Measurements from ENCODE around the gene RNF220. TPM values are rescaled to one million over a fixed set of nuclear protein-coding genes. Genes with fewer than 3 reads are reported as not detected.
A peak's percentile ranks its signal among the peaks of the same experiment; 100 is the strongest.
"Not testable (repeated sequence)": the region's sequence is repeated elsewhere in the genome, so short reads cannot be mapped to it uniquely, and the experiment has no call there.

The RNF220 gene
- total RNA-seq, 1 experiment from 2014 or later: 72.9 TPM

- peak; percentile 56 for DNase-seq (ENCODE audit: low read depth)
These were observed 84.4 kb downstream of the RNF220 start for GRCh38 chr1:44489481-44489880.

DNA sequence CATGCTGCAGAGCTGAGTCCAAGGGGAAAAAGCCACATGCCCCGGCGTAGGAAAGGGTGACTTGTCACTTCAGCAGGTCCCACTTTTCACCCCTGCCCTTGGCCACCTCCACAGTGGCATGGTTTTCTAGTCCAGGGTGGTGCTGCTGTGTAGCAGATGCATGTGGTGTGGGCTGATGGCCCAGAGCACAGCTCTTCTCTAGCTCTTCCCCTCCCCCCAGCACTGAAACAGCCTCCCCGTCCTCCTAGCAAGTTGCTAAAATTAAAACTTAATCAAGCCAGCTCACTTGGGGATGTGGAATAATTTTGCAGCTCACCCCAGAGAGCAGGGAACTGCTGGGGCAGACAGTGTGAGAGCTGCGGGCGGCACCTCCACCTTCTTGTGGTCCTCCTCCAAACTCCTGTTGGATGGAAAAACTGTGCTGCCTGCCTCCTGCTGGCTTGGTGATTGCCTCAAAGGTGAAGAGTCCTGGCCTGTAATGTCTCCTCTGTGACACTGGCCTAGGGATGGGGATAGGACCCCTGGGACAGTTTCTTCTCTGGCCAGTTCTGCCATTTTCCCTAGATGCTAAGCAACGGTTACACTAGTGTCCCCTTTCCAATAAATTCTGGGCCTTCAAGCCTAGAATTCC is 91.6 kb downstream of the RNF220 start:
- DNase-seq (ENCODE audit: low read depth): no peak

DNA sequence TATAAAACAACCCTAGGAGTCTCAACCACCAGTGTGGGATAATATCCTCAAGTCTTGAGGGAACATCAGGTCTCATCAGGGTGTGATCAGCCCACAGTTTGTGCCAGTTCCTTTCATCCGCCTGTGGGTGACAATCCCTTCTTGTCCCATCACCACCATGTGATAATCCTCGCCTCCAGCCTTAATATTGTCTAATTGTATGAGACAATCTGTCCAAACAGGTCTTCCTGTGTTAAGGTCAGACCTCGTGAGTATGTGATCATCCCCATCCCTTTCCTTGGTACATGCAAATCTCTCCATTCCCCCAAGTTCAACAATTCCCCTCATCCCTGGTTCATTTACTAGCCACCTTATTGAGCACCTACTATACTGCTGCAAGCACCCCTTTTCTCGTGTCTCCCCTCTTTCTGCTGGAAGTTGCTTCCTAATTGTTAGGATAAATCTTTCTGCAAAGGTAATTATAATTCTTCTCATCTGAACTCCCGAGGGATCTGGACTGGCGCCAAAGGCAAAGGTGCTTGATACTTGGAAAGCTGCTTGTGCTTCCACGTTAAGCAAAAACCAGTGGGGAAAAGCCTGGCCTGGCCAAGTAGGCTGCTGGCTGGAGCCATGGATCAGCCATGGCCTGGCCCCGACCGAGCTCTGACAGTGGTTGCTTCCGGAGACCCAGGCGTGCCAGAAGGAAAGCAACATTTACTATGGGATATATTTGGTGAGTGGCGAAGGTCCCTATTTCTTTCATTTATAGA is 92.5 kb downstream of the RNF220 start:
- DNase-seq (ENCODE audit: low read depth): no peak

- DNase-seq (ENCODE audit: low read depth): no peak
These were observed 94.3 kb downstream of the RNF220 start for GRCh38 chr1:44499306-44499705.

GRCh38 chr1:44500181-44501046 is 95.4 kb downstream of the RNF220 start:
- peak; percentile 28 for DNase-seq (ENCODE audit: low read depth)

- no peak for DNase-seq (ENCODE audit: low read depth)
These were observed 96.2 kb downstream of the RNF220 start for GRCh38 chr1:44501047-44501890.

GRCh38 chr1:44502823-44503222 is 97.8 kb downstream of the RNF220 start:
- DNase-seq (ENCODE audit: low read depth): not testable (repeated sequence)

- DNase-seq (ENCODE audit: low read depth): no peak
These were observed 98.6 kb downstream of the RNF220 start for GRCh38 chr1:44503625-44504024.

DNA sequence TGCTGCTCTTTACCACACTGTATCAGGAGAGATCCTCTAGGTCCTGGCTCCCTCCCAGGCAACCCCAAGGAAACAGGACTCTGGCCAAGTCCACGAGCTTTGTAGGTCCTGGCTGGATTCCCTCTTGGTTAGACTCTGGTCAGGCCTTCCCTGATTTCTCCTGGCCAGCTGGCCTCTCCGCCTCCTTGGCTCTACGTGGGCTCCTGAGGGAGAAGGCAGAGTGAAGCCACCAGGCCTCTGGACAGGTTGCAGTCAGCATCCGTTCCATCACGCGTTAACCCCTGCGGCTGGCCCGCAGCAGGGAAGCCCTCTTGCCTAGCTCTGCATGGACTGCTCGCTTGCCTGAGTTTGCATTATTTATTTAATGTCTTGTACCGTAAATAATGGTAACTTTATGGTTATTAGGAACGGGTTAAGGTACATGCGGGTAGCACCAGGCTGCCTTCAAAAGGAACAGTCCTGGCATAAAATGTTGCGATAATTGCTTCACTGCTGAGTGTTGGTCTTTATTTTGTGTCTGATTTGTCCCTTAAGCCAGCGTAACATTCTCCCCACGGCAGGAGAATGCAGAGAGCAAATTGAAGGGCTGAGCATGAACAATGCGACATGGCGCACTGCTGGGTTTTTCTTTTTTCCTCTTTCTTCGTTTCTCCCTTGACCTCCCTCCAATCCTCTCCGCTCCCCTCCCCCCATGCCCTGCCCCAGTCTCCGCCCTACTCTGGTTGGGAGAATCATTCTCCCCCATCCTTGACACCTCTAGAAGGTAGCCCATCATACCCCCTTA is 100.3 kb downstream of the RNF220 start:
- DNase-seq (ENCODE audit: low read depth): peak; percentile 8

GRCh38 chr1:44507490-44508396 is 102.7 kb downstream of the RNF220 start:
- DNase-seq (ENCODE audit: low read depth): no peak

DNA sequence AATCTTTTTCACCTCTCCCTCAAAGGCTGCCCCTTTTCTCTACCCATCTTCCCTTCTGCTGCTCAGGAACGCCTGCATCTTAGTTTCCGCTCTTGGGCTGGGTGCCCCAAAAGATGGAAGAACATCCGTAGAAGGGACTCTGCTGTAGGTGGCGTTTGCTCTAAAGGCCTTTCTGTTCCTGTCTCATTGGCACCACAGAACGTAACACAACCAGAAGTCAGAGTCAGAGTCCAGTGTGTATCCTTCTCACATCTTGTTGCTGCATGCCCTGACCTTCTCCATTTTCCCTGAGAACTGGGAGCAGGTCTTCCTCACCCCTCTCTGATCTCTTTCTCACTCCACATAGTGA is 103.3 kb downstream of the RNF220 start:
- no peak for DNase-seq (ENCODE audit: low read depth)

GRCh38 chr1:44511363-44511762 is 106.3 kb downstream of the RNF220 start:
- DNase-seq (ENCODE audit: low read depth): no peak

DNA sequence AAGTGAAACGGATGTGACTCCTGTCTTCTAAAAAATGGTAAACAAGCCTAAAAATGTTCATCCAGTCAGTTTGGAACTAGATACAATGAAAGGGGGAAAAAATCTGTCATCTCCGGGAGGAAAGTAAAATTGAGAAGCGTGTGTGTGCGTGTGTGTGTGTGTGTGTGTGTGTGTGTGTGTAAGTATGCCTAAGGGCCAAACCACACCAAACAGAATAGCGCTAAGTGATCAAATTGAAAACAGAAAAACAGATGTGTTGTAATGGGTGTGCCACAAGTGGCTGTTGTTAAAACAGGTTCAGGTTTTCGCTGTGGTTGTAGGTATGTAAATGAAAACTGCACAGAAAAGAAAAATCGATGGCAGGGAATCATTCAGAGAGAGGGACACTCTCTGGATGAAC is 106.7 kb downstream of the RNF220 start:
- DNase-seq (ENCODE audit: low read depth): no peak

DNA sequence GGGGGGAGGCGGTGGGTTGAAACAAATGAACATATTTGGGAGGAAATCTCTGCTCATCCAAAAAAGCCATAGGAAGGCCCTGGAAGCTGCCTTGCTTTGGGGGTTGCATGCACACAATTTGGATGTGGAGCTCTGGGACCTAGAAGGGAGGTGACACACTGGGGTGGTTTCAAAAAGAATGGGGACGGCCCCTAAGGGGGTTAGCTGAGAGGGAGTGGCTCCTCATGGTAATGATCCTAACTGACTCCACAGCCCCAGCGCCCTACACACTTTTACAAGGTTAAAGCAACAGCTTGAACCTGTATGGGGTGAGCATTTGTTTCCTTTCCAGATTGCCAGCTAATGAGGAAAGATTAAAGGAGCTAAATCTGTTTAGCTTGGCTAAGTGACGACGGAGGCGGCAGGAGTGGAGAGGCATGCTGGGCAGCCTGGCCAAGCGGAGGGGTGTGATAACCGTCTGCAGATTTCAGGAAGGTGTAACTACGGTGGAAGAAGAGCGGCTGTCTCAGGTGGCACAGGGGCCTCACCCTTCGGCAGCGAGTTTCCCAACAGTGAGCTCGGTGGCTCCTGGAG is 107.3 kb downstream of the RNF220 start:
- no peak for DNase-seq (ENCODE audit: low read depth)

- no peak for DNase-seq (ENCODE audit: low read depth)
These were observed 108.1 kb downstream of the RNF220 start for GRCh38 chr1:44513111-44513510.

- no peak for DNase-seq (ENCODE audit: low read depth)
These were observed 109.6 kb downstream of the RNF220 start for GRCh38 chr1:44514673-44515072.

- peak; percentile 11 for DNase-seq (ENCODE audit: low read depth)
These were observed 110.4 kb downstream of the RNF220 start for GRCh38 chr1:44515416-44515815.

DNA sequence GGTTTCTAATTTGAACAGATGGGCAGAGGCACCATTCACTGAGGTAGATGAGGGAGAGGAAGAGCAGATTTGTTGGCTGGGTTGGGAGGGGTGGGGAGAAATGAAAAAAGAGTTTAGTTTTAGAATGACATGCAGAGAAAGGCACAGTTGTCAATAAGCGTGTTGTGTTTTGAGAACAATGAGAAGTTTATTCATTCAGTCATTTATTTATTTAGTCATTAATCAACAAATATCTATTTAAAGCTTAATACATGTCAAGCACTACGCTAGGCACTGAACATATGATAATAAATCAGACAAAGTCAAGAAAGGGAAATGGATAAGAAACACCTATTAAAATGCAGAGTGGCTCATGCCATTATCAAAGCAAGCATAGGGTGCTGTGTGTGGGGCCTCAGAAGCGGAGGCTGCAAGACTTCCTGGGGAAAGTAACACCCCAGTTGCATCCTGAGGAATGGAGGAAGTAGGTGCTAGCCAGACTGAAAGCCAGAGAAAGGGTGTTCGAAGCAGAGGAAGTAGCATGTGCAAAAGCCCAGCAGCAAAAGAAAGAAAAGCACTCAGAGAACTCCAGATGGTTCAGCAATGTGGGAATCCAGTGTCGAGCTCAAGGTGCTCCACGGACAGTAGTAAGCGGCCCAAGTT is 114.1 kb downstream of the RNF220 start:
- no peak for DNase-seq (ENCODE audit: low read depth)
